IPS DF 4.7 (cell line): ENCODE measurements around the gene ISG20.
"Not testable (repeated sequence)": the region's sequence is repeated elsewhere in the genome, so short reads cannot be mapped to it uniquely, and the experiment has no call there.

Source experiments
- DNase-seq: peaks from one replicate; pipeline ENCODE4 v3.0.0-alpha.2; 2013; ENCODE audit warnings: low spot score; ENCODE audit errors: extremely low read depth

The ISG20 gene

DNA sequence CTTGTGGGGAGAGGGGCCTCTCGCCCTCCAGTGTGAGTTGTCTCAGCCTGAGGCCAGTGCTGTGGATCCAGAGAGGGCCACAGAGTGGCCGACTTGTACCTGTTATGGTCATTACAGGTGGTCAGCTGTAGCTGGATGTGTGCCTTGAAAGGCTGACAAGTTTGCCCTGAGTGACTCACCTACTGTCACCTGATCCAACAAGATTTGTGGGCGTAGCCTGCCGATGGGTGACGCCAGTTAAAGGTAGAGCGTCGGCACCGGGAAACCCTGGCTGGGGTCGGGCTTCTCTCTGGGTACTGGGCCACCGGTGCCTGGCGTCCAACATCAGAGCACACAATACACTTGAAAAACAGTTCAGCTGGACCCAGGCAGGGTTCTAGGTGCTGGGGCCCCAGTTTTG, 2.8 kb upstream of the ISG20 start:
- DNase-seq = no peak

DNA sequence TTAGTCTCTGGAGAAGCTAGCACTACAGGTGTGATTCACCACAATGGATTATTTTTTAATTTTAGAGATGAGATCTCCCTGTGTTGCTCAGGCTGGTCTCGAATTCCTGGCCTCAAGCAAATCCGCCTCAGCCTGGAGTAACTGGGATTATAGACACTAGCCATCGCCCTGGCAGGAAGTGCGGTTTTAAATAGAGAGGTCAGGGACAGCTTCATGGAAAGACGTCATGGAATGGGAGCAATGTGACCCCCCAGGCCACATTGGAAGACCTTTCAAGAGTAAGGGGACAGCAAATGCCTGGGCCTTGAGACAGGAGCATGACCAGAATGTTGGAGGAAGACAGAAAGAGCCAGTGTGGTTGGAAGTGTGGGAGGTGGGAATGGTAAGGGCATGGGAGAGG, 2.2 kb upstream of the ISG20 start:
- DNase-seq = no peak

DNA sequence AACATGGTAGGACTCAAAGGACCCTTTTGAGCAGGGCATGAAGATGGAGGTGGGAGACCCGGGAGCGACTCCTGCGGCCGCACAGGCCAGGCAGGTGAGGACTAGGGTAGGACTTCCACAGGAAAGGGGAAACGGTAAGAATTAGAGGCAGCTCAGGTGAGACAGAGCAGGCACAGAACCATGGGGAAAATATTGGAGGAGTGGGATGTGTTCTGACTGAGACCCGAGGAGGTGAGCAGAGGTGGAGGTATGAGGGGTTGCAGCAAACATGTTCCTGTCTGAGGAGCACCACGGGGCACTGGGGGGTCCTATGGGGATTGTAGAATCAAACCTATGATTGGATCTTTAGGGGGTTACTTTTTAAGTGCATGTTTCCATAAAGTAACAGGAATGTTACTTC, 1.4 kb upstream of the ISG20 start:
- no peak for DNase-seq

DNA sequence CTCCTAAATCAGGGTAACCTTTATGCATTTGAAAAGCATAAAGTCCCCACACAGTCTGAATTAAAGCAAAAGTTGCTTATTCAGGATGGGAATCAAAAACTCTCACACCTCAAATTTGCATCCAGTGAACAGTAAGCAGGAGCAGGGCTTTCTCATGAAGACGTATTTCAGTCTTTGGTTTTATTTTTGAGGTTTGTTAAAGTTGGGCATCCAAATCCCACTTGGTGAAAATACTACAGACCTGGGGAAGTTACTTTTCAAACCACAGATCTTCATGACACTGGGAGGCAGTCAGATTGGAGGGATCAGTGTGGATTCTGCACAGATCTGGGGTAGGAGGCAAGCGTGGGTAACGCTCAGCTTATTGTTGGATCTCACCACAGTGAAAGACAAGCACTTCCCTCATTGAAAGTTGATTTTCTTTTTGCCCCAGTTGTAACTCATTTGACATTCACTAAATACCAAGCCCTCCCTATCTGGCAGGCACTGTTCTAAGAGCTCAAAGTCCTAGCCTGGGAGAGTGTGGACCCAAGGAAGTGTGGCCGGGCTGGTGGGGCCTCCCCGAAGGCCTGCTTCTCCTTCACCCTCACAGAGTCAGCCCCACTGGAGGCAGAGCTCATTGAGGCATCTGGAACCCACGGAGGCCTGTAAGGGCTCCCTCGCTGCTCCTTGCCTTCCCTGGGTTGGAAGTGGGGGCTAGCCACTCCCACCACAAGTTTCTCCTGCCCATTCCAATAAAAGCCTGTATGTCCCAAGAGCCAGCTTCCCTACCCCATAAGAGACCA, 783 bp upstream of the ISG20 start:
- DNase-seq = no peak

DNA sequence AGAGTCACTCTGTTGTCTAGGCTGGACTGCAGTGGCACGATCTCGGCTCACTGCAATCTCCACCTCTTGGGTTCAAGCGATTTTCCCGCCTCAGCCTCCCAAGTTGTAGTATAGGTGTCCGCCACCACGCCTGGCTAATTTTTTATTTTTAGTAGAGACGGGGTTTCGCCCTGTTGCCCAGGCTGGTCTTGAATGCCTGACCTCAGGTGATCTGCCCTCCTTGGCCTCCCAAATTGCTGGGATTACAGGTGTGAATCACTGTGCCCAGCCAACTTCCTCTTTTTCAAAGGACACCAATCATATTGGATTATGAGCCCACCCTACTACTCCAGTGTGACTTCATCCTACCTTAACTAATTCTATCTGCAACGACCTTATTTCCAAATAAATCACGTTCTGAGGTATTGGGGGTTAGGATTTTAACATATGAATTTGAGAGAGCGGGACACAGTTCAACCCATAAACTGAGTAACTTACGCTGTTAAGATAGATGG, 3.2 kb downstream of the ISG20 start:
- no peak for DNase-seq

DNA sequence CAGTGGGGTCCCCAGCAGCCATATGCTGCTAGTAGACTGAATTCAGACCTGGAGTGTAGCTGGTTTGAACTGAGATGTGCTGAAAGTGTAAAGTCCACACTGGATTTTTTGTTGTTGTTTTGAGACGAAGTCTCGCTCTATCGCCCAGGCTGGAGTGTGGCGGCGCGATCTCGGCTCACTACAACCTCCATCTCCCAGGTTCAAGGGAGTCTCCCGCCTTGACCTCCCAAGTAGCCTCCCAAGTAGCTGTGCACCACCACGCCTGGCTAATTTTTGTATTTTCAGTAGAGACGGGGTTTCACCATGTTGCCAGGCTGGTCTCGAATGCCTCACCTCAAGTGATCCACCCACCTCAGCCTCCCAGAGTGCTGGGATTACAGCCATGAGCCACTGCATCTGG, 3.7 kb downstream of the ISG20 start:
- DNase-seq = not testable (repeated sequence)

DNA sequence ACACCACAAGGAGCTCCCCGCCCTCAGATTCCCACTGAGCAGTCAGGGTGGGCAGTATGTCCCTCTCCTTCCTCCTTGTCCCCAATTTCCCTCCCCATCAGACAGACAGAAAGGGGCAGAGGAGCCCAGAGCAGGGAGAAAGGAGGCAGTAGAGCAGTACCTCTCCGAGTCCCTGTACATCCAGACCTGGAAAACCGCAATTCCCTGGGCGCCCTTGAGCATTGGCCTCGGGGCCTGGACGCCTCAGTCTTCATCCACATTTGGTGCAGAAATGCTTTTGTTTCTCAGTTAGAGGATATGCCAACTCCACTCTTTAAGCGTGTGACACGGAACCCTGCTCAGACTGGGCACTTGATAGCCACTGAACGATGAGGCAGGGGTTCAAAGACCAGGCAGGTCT, 5.9 kb downstream of the ISG20 start:
- DNase-seq = no peak

DNA sequence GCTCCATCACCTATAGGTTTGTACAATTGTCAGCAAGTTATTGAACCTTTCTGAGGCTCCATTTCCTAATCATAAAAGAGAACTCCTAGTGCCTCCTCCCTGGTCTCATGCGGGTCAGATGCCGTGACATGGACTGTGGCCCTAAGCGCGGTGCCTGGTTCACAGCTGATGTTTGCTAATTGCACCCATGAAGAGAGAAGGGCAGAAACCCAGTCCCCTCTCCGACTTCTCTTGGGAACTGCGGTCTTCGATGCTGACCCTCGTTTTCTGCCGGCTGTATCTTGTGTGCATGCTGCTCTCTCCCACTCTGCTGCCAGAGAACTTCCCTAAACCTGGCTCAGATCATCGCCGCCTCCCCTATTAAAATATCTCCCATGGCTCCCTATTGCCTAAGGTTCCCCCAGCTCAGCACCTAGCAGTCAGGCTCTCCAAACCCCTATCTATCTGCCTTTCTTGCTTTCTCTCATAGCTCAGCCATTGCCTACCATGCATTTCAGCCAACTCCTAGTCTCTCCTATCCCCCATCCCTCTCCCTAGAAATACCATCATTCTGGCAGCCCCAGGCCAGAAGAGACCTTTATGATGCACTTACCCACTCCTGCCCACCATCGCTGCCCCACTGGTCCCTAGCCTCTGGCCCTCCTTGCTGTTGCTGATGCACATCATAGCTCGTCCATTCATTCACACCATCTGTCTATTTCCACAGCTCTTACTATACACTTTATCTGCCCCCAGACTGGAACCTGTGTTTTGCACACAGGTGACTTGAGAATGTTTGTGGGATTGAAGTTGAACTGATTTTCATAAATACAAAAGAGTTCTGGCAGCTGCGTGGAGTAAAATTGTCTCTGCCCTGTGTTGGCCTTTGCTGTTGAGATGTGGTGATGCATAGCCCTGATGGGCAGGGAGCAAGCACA, 6.6 kb downstream of the ISG20 start:
- DNase-seq = no peak

DNA sequence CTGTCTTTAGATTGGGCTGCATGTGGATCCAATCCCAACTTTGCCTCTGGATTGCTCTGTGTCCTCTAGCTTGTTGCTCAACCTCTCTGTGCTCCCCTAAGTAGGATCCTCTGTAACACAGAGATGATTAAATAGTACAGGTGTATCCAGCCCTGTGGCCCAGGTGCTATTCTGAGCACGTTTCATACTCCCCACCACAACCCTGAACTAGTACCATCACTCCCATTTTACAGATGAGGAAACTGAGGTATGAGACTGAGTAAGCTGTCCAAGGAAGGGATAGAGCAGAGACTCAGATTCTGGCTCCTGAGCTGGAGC, 7.2 kb downstream of the ISG20 start:
- DNase-seq = no peak

DNA sequence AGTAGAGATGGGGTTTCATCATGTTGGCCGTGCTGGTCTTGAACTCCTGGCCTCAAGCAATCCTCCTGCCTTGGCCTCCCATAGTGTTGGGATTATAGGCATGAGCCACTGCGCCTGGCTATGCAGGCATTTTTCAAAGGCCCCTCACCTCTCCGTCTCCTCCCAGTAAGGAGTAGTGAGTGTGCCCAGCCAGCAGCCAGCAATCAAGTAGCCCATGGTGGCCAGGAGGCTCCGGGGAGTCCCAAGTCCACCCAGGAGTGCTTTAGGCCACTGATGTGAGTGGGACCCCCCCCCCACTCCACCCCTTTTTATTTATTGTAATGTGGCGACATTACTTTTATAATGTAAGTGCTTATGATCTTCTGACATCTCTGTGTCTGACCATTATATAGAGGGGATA, 8.1 kb downstream of the ISG20 start:
- no peak for DNase-seq

DNA sequence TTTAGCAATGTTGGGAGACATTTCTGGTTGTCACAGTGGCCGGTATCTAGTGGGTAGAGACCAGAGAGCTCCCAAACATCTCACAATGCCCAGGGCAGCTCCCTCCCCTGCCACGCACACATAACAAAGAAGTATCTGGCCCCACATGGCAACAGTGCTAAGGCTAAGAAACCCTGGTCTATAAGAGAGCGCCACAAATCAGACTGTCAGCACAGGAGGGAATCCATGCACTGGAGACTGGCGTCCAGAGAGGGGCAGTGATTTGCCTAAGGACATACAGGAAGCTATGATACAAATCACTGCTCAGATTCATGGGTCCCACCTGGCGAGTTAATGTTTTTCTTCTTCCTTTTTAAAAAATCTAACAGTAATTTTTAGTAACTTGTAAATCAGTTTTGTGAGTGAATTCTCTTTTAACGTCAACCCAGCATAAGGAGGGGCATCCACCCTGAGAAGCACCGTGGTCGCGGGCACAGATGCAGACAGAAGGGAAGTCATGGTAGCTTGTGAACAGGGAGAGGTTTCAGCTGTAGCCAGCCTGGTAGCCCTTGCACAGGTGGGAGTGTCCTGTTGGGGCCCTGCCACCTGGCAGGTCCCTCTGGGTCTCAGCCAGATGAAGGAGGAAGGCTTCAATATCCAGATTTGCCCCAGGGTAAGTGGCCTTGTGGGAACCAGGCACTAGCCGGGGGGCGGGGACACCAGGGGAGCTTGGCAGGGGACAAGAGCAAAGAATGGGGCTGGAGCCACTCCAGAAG, 8.7 kb downstream of the ISG20 start:
- DNase-seq = no peak

DNA sequence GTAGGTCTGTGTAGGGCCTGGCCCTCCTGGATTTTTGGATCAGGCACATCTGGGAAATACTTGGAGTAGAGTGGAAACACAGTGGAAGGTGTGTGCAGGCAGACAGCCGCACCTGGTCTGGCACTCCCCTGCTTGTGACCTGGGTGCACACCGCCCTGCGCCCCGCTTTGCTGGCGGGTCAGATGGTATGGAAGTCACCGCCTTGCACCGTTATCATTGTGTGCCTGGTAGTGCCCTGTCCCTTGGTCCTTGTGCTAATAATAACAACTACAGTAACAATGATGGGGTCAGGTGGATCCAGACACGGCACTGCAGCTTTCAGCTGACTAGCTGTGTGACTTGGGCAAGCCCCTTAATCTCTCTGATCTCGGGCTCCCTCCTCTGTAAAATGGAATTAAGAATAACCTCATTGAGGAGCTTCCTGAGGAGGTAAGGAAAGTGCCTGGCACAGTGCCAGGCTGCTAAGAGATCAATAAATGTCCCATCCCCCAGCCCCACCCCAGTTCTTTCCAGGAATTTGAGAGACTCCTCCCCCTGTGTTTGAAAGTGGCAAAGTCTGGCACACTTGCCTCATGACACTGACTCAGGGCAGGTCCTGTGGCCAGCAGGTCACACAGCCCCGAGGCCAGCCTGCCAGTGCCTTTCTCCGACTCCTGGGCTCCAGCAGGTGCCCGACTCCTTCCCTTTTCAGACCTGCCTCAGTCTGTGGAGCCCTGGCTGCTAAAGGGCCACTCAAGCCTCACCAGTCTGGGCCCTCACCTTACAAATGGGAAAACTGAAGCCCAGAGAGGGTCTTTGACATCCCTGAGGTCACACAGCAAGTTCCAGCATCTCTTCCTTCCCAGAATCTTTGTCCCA, 9.8 kb downstream of the ISG20 start:
- DNase-seq = no peak

DNA sequence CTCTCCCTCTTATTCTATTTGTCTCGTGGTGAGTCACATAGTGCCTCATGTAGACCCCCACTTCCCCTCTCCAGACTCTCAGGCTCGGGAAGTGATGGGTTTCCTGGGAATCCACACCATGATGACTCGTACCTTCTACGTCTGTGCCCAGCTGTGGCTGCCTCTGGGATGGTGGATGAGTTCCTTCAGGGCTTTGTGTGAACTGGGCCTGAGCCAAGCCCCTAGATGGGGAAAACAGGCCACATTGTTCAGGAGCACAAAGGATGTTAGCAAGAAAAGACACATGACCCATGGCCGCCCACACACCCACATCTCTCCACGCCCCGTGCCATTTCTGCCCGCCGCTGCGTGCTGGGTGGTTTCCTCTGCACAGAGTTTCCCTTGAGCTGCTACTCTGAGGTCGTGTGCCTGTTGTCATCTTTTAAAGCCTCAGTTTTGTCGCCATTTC, 10.5 kb downstream of the ISG20 start:
- no peak for DNase-seq

DNA sequence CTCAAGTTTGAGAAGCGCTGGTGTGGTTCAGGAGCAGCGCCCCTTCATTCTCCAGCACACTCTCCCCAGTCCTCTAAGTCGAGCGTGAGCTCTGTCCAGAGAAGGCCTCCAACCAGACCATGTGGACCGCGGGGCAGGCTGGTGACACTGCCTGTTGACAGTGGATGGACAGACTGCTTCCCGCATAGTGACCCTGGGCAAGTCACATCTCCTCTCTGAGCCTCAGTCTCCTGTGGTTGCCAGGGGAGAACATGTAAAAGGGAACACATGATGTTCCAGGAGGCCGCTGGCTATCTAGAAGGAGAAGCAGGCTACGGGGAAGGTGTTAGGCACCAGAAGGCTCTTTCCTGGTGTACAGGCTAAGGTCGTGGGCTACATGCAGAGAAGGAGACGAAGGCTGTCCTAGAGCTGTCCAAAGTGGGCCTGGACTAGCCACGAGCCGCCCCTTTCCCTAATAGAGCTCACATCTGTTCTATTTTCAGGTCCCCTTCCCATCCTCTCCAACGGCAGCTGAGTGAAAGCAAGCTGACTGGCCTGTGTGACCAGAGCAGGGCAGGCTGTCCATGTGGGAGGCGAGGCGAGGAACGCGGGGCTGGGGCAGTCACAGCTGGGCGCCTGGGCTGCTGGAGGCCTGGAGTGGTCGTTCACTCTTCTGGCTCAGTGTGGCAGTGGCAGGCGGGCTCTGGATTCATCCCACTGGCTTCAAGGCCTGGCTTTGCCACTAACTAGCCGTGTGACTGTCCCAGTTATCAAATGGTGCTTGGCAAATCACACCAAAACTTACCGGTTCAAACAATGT, 11.1 kb downstream of the ISG20 start:
- no peak for DNase-seq

DNA sequence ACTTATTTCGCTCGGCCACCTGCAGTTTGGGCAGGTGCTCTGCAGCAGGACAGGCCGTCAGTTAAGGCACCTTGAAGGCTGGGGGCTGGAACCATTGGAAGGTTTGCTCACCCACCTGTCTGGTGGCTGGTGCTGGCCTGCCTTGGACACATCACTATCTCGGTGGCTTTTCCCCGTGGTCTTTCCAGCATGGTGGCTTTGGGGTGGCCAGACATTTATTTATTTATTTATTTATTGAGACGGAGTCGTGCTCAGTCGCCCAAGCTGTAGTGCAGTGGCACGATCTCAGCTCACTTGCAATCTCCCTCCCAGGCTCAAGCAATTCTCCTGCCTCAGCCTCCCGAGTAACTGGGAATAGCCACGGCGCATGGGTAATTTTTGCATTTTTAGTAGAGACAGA, 11.7 kb downstream of the ISG20 start:
- no peak for DNase-seq

DNA sequence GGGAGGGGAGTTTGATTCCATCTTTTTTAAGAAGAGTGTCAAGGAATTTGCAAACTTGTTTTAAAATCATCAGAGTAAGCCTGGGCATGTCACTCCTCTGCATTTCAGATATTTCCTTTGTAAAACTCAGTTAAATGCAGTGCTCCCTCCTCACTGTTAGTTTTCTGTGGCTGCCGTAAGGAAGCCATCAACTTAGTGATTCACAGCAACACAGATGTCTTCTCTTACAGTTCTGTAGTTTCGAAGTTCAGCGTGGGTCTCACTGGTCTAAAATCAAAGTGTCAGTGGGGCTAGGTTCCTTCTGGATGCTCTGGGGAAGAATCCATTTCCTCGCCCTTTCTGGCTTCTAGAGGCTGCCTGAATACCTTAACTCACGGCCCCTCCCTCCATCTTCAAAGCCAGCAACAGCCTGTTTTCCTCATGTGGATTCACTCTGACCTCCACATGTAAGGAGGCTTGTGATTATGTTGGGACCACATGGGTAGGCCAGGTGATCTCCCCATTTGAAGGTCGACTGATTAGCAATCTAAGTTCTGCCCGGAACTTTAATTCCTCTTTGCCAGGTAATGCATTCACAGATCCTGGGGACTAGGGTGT, 12.4 kb downstream of the ISG20 start:
- no peak for DNase-seq

DNA sequence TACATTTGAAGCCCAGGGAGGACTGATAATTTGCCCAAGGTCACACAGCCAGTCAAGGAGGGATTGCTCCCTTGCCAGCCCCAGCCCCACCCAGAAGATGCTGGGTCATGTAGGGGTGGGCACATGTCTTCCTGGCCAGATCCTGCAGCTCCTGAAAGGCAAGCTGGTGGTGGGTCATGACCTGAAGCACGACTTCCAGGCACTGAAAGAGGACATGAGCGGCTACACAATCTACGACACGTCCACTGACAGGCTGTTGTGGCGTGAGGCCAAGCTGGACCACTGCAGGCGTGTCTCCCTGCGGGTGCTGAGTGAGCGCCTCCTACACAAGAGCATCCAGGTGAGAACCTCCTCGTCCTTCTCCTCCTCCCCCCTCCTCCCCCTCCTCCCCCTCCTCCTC, 13.2 kb downstream of the ISG20 start:
- no peak for DNase-seq

DNA sequence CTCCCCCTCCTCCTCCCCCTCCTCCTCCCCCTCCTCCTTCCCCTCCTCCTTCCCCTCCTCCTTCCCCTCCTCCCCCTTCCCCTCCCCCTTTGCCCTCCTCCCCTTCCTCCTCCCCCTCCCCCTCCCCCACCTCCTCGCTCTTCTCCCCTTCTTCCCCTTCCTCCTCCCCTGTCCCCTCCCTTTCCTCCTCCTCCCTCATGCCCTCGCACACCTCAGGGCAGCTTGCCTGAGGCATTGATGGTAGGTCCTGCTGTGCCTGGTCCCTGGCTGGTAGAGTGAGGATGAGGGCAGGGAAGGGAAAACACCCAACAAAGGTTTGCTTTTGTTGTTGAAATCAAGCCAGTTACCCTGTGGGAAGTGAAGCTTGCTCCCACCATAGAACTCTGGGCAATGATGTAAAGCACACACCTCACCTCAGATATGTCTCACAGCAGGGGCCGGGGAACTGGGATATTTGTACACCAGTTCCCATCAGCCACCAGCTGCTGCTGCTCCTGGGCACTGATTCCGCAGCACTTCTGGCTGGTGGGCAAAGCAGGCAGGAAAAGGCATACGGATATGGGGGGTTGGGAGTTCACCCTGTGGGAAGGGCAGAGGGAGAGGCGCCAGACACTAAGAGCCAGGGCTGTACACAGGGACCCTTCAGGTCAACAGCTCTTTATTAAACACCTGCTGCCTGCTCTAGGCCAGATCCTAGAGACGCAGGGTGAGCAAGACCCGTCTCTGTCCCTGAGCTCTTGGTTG, 13.8 kb downstream of the ISG20 start:
- no peak for DNase-seq
